HG03565 (cell line): Measurements from ENCODE around the gene PIK3CB.
A peak's percentile ranks its signal among the peaks of the same experiment; 100 is the strongest.
"Not testable (repeated sequence)": the region's sequence is repeated elsewhere in the genome, so short reads cannot be mapped to it uniquely, and the experiment has no call there.

ENCODE experiments used
- ATAC-seq: cut with Tn5 transposase; IDR thresholded peaks from one replicate; pipeline ENCODE4 v1.9.1; 2021; ENCODE audit warnings: mild to moderate bottlenecking, moderate library complexity; ENCODE audit not compliant: unreplicated experiment

The PIK3CB gene

DNA sequence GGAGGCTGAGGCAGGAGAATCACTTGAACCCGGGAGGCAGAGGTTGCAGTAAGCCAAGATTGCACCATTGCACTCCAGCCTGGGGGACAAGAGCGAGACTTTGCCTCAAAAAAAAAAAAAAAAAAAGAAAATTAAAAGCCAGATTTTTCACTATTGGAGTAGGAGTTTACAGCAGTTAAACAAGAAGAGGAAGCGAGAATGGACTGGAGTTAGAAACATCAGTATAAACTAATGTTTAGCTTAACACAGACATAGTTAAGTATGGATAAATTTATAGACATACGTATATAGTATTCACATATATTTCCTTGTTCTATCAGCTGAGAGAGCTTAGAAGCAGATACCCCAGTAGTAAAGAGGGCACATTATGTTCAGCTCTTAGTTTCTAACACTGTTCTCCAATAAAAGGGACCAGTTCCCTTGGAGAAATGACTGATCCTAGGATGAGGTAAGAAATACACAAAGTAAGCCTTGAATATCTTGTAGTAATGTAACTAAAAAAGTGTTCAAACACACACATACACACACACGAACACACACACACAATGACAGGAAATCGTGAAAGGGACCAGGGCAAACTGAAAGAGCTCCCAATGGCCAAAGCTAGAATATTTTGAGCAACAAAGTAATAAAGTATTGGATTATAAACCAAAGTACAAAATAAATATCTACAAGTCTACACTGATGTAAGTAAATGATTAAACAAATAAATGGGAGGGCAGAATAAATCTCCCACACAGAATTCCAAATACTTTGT is 25.1 kb downstream of the PIK3CB start:
- ATAC-seq, result no peak

- ATAC-seq, result no peak
These were observed 28.2 kb downstream of the PIK3CB start for GRCh38 chr3:138806376-138807080.

- ATAC-seq, result no peak
These were observed 31.6 kb downstream of the PIK3CB start for GRCh38 chr3:138803006-138803653.

GRCh38 chr3:138802223-138802622 is 32.5 kb downstream of the PIK3CB start:
- not testable (repeated sequence) for ATAC-seq

- ATAC-seq, result no peak
These were observed 32.9 kb downstream of the PIK3CB start for GRCh38 chr3:138801792-138802191.

GRCh38 chr3:138800248-138800647 is 34.5 kb downstream of the PIK3CB start:
- no peak for ATAC-seq

DNA sequence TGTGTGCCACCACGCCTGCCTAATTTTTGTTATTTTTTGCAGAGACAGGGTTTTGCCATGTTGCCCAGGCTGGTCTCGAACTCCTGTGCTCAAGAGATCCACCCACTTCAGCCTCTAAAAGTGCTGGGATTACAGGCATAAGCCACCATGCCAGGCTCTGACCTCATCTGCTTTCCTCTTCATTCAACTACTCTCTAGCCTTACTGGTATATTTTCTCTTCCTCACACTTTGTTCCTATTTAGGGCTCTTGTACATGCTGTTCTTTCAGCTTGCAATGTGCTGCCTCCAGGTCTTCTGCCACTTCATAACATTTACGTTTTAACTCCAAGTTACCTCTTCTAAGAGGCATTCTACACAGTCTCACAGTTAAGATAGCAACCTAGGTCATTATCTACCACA is 34.9 kb downstream of the PIK3CB start:
- ATAC-seq, result no peak

- no peak for ATAC-seq
These were observed 37.2 kb downstream of the PIK3CB start for GRCh38 chr3:138797508-138798038.

DNA sequence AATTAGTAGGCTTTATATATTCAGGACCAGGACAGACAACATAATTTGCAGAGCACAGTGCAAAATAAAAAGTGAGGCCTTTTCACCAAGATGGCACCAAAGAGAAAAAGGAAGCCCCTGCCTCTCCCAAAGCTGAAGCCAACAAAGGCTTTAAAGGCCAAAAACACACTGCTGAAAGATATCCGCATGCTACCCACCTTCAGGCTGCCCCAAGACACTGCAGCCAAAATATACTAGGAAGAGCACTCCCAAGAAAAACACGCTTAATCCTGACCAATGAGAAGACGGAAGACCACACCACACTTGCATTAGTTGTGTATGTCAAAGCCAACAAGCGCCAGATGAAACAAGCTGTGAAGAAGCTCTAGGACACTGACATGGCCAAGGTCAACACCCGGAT is 38.0 kb downstream of the PIK3CB start:
- ATAC-seq, result no peak

DNA sequence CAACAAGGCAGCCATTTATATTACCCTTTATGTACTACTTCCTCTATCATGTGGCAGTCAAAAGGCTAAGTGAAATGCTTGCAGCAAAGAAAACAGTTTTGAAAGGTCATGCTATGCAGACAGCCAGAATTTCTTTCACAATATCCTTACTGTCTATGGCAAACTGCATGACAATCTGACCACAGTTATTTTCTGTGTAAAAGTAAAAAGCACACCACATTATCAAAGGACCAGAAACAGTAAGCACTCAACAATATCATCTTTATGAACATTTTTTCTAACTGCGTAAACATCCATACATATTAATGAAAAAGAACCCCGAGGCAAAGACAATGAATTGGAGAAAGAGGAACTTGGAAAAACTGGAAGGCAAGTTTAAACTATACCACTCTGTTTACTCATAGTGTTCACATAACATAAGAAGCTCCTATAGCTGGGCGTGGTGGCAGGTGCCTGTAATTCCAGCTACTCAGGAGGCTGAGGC is 47.9 kb downstream of the PIK3CB start:
- ATAC-seq, result no peak

- no peak for ATAC-seq
These were observed 48.8 kb downstream of the PIK3CB start for GRCh38 chr3:138785951-138786350.

- ATAC-seq, result not testable (repeated sequence)
These were observed 49.3 kb downstream of the PIK3CB start for GRCh38 chr3:138785362-138785857.

DNA sequence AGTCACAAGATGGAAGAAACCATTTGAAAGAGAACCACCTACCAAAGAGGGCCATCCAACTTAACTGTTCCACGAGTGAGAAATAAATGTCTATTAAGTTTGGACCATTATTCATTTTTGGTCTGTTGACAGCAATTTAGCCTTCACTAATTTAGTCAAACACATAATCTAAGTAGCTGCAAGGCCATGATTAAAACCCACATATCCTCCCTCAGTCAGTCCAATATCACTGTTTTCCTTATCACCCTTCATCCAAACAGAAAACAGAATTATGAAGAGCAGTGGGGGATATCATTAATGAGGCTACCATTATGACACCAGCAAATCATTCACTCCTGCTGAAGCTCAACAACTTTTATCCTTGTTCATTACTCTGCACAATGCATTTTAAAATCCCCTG is 52.0 kb downstream of the PIK3CB start:
- no peak for ATAC-seq

GRCh38 chr3:138781012-138781470 is 53.7 kb downstream of the PIK3CB start:
- no peak for ATAC-seq

GRCh38 chr3:138778643-138779042 is 56.1 kb downstream of the PIK3CB start:
- ATAC-seq, result no peak

DNA sequence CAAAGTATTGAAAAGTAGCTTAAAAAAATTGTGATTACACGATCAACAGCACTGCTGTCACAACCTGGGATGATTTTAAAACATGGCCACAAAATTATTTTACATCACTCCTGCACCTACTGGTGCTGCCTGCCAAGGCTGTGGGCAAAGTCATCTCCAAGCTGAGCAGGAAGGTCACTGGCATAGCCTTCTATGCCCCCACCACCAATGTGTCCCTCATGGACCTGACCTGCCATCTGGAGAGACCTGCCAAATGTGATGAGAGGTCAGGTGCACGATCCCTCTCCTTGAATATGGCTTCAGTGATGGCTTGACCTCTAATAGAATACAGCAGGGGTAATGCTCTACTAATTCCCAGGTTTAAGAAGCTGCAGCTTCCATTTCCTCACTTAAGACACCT is 57.8 kb downstream of the PIK3CB start:
- ATAC-seq, result no peak

DNA sequence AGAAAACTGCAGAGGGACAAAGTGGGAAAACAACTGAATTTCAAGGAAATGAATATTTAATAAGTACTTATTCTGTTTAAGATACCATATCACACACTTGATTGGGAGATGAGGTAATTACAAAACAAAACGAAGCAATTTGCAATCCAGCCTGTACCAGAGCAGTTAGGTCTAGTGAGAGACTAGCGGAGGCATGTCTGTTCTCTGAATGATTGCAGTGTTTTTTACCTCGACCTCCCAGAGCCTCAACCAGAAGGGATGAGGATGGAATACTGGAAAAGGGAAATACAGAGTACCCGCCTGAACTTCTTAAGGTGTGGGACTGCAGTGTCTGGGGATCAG is 59.5 kb downstream of the PIK3CB start:
- no peak for ATAC-seq

DNA sequence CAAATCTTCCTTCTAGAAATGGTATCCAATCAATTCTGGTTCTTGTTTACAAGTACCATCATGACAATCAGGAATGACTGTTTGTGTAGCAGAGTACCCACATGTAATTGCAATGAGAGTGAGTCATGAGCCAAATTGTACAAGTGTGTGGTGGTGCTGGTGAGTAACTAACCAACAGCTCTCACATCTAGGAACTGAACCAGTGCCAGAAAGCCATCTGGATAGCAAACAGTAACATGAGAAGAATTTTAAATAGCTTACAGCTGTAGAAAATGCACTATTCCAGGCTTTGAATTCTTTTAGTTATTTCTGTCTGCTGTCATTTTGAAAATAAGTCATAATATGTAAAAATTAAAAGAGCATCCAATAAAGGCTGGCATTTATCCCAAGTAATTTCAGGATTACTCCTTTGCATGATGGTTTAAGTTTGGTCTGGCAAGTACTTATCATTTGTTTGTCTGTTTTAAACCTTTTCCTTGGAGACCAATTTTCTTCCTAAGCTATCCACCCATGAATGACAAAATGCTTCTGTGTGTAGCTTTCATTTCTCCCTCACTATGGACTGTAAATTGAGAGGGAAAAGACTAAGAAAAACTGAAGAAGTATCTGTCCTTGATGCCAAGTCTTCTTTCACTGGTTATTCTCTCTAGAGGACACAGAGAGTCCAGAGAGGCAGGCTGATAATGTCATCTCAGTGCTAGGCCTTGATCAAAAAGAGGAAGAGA is 60.0 kb downstream of the PIK3CB start:
- ATAC-seq, result peak; percentile 53

GRCh38 chr3:138771585-138771984 is 63.1 kb downstream of the PIK3CB start:
- no peak for ATAC-seq

DNA sequence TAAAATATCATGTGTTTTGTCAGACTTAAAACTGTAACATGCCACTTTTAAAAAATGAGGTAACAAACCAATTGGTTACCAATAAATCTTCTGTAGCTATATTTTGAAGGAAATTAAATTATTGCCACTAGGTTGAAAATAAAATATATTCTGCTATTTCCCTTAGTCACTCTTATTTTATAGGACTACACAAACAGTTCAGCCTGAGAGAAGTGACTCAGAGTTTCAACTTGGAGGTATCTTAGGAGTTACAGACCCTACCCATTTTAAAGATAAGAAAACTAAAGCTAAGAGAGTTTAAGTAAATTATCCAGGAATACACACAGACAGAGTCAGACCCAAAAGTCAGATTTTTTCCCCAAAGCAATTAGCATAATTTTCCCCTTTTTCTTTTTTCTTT is 65.1 kb downstream of the PIK3CB start:
- no peak for ATAC-seq

DNA sequence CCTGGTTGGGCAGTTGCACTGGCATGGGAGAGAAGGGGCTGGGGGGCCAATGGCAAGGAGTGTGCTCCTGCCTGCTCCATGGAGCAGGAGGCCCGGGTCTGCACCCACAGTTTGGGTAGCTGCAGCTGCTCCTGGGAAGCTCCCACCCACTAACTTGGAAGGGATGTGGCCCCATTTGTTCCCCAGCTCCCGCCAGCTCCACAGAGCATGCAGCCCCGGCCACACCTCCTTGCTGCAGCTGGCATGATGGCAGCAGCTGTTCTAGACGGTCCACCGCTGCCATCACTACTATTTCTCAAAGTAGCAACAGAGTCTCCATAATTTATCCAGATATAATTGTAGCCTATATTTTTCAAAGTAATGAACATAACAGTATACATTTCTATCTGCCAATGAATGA is 65.8 kb downstream of the PIK3CB start:
- ATAC-seq, result no peak
